Kidney glomerular epithelial cell (primary cell): ENCODE data around the gene AKAP13.
"Not testable (repeated sequence)": the region's sequence is repeated elsewhere in the genome, so short reads cannot be mapped to it uniquely, and the experiment has no call there.

ENCODE experiments used
- DNase-seq: peaks from one replicate; lab custom pipeline; 2025; lab: John Stamatoyannopoulos, UW

The AKAP13 gene

GRCh38 chr15:85500060-85500708 is 119.8 kb downstream of the AKAP13 start:
- DNase-seq, result no peak

DNA sequence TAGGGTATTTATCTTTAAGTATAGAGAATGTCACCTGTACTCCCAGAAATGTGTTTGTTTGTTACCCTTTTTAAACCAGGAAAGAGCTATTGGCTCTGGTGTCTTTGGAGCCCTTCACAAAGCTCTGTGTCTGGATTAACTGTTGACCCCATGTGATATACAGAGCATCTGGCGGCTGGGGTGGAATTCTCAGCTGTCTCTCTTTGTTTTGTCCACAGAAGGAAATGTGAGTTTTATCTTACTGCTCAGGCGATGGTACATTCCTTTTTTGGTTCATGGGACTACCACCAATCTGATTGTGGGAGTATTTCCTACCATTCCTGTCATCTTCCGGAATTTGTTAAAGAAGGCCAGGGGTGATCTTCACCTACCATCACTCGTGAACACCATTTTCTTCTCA is 120.3 kb downstream of the AKAP13 start:
- no peak for DNase-seq

DNA sequence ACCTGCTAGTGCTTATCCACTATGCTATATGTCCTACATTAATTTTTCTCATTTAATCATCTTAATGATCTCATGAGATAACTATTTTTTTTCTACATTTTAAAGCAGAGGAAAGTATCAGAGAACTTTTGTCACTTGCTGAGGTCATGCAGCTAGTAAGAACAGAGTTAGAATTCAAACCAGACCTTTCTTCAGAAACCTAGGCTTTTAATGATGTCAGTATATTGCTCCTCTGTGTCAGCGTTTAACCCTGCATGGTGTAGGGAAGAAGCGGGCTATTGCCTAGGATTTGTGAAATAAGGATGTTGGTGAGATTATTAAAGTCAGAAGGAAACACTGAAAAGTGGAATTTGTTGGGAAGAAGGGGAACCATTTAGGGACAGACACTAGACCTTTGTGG is 121.2 kb downstream of the AKAP13 start:
- no peak for DNase-seq

DNA sequence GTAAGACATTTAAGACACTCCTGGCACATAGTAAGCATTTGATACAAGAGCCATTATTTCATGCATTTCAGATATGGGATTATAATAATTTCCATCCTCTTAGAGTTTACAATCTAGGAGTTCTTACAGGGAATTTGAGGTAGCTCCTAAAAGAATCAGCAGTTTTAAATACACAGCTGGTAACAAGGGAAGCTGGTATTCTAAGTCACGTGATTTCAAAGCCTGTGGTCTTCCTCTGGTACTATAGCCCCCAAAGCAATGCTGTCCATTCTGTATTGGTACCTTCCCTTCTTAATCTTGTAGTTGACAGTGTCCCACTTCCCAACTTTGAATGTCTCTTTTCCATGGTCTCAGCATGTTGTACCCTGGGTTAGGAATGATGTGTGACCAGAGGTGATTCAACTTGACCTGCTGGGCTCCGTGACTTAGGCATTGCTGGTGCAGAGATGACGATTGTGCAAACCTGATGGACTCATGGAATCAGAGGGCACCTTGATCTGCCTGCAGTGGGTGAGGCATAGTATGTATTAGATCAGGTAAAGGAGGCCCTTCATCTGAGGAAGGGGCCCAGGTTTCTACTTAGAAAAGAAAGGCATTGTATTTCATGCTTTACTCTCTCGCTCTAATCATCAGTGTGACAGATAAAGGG is 122.9 kb downstream of the AKAP13 start:
- DNase-seq, result no peak

DNA sequence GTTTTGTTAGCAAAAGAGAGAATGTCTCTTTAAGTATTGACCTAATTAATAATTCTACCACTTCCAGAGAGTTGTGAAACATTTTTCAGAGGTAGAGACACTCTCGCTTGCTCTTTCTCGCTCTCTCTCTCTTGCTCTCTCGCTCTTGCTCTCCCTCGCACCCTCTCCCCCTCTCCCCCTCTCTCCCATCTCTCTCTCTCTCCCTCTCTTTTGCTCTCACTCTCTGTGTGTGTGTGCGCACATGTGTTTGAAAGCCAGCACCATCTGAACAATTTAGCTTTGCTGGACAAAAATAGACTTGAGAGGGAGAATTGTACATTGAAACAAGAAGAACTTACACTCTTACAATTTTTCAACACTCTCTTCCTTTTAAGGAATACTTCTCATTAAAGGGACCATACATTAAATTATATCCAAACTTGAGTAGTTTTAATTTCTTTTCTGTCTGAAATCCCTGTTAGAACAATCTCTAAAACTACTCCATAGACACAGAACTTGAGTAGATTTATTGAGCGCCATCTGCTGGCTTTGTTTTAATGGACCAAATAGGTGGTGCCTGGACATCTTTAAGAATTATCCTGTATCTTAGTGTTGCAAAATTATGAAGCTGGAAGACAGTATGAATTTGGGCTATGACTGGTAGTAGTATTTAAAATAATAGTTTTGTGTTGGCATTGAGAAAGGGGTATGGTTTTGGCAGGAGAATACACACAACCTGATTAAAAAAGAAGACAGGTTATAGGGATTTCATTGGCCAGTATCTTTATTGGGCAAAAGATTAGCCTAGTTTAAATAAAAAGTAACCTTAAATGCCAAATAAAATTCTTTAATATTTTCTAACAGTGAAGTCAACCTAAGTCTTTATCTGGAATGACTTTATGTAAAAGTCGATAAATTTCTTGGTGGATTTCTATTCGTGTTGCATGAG is 124.6 kb downstream of the AKAP13 start:
- peak; percentile 55 for DNase-seq

DNA sequence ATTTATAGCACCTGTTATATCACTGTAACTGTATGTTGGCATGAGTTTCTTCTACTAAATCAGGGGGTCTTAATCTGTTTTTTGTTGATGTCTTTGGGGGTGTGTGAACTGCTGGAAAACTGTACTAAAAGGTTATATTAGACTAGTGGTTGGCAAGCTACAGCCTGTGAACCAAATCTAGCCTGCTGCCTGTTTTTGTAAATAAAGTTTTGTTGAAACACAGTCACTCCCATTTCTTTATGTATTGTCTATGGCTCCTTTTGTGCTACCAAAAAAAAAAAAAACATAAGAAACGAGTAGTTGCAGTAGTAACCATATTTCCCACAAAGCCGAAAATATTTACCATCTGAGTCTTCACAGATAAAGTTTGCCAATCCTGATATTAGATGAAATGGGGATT is 126.7 kb downstream of the AKAP13 start:
- no peak for DNase-seq

GRCh38 chr15:85509973-85510372 is 129.6 kb downstream of the AKAP13 start:
- no peak for DNase-seq

GRCh38 chr15:85514413-85514812 is 134.0 kb downstream of the AKAP13 start:
- no peak for DNase-seq

- no peak for DNase-seq
These were observed 134.8 kb downstream of the AKAP13 start for GRCh38 chr15:85515212-85515611.

GRCh38 chr15:85517086-85517485 is 136.7 kb downstream of the AKAP13 start:
- no peak for DNase-seq

- DNase-seq, result no peak
These were observed 138.8 kb downstream of the AKAP13 start for GRCh38 chr15:85518979-85519761.

- DNase-seq, result no peak
These were observed 140.2 kb downstream of the AKAP13 start for GRCh38 chr15:85520650-85521049.

DNA sequence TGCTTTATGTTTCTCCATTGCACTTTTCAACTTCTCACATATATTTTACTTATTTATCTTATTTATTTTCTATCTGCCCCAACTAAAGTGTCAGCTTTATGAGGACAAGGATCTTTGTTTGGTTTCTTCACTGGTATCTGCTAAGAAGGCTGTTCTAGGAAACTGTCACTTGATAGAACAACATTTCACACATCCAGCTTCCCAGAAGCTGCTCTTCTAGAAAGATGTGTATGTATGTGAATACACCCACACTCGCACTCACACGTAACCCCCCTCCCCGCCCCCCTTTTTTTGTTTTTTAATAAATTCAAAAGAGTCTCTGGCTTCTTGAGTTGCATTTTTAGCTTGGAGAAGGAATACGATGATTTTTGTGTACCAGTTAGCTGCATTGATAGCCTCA is 143.1 kb downstream of the AKAP13 start:
- no peak for DNase-seq

GRCh38 chr15:85525755-85526154 is 145.4 kb downstream of the AKAP13 start:
- no peak for DNase-seq

DNA sequence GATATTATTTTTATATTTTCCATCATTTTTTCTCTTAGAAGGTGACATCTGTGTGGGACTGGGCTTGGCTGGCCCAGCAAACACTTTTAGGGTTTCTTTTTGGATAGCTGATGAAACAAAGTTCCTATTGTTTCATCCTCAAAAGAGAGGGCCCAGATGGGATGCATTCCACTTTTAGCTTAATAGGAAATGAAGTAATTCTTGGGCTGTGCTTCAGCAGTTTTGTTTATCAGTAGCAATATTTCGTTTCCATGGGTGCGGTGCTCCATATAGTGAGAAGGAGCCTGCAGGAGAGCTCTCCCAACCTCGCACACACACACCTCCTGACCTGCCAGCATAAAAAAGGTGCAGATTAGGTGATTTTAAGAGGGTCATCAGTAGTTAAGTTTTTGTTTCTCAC is 147.5 kb downstream of the AKAP13 start:
- DNase-seq, result peak; percentile 28

GRCh38 chr15:85530079-85530478 is 149.7 kb downstream of the AKAP13 start:
- DNase-seq, result no peak

DNA sequence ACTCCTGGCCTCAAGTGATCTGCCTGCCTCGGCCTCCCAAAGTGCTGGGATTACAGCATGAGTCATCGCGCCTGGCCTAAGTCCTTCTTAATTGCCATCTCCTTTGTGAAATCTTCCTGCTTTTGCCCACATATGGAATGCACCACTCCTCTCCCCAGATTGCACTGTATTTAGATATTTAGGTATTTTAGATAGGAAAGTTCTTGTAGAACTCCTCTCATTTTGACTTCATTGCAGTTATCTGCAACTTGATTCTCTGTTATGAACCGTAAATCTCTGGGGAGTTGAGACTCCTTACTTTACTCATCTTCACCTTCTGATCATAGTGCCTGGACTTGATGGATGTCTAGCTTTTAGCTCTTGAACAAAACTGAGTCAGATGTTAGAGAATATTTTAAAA is 150.7 kb downstream of the AKAP13 start:
- DNase-seq, result no peak

GRCh38 chr15:85532689-85533088 is 152.3 kb downstream of the AKAP13 start:
- no peak for DNase-seq

- no peak for DNase-seq
These were observed 153.6 kb downstream of the AKAP13 start for GRCh38 chr15:85534031-85534430.

DNA sequence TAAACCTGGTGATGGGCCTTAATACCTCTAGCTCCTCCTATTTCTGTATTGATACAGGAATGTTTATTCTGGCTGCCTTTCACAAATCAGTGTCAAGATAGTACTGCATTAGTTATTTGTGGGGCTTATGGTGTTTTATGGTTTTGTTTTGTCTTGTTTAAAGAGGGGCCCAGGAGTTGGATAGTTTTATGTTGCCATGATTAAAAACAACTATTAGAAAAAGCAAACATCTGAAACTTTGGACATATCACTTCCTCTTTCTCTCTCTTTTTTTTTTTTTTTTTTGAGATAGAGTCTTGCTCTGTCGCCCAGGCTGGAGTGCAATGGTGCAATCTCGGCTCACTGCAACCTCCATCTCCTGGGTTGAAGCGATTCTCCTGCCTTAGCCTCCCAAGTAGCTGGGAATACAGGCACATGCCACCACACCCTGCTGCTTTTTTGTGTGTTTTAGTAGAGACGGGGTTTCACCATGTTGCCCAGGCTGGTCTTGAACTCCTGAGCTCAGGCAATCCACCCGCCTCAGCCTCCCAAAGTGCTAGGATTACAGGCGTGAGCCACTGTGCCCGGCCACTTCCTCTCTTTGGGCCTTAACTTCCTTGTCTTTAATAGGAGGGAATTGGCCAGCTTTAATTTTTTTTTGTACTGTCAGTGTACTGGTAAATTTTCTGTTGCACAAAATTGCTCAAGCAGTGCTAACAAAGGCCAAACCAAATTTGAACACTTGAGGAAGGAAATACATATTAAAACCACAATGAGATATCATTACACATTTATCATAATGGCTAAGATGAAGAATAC is 155.3 kb downstream of the AKAP13 start:
- not testable (repeated sequence) for DNase-seq

- DNase-seq, result no peak
These were observed 155.9 kb downstream of the AKAP13 start for GRCh38 chr15:85536341-85536740.
